HG02885 (cell line): ENCODE data around the gene LUM.
"Not testable (repeated sequence)": the region's sequence is repeated elsewhere in the genome, so short reads cannot be mapped to it uniquely, and the experiment has no call there.

Experiments
- ATAC-seq: cut with Tn5 transposase; IDR thresholded peaks from one replicate; pipeline ENCODE4 v1.9.1; 2021; ENCODE audit warnings: mild to moderate bottlenecking; ENCODE audit not compliant: unreplicated experiment, poor library complexity

The LUM gene

GRCh38 chr12:91110311-91110924 is 876 bp downstream of the LUM start:
- ATAC-seq = no peak

- ATAC-seq = no peak
Measured at GRCh38 chr12:91109581-91110310, 1.5 kb downstream of the LUM start.

- ATAC-seq = peak; percentile 84
Measured at GRCh38 chr12:91109148-91109564, 2.1 kb downstream of the LUM start.

GRCh38 chr12:91108196-91108755 is 3.0 kb downstream of the LUM start:
- no peak for ATAC-seq

GRCh38 chr12:91106283-91106682 is 5.0 kb downstream of the LUM start:
- ATAC-seq = no peak

GRCh38 chr12:91105807-91106206 is 5.5 kb downstream of the LUM start:
- ATAC-seq = no peak

- peak; percentile 76 for ATAC-seq
Measured at GRCh38 chr12:91104812-91105466, 6.4 kb downstream of the LUM start.

- no peak for ATAC-seq
Measured at GRCh38 chr12:91103624-91104023, 7.7 kb downstream of the LUM start.

GRCh38 chr12:91103101-91103500 is 8.2 kb downstream of the LUM start:
- ATAC-seq = no peak

- ATAC-seq = no peak
Measured at GRCh38 chr12:91100906-91101305, 10.4 kb downstream of the LUM start.

GRCh38 chr12:91099836-91100235 is 11.5 kb downstream of the LUM start:
- ATAC-seq = no peak

- no peak for ATAC-seq
Measured at GRCh38 chr12:91099341-91099740, 12.0 kb downstream of the LUM start.

- no peak for ATAC-seq
Measured at GRCh38 chr12:91098941-91099340, 12.4 kb downstream of the LUM start.

- no peak for ATAC-seq
Measured at GRCh38 chr12:91098461-91098860, 12.8 kb downstream of the LUM start.

GRCh38 chr12:91094957-91095356 is 16.3 kb downstream of the LUM start:
- ATAC-seq = no peak

- ATAC-seq = no peak
Measured at GRCh38 chr12:91094032-91094662, 17.1 kb downstream of the LUM start.

GRCh38 chr12:91093341-91093740 is 18.0 kb downstream of the LUM start:
- no peak for ATAC-seq

GRCh38 chr12:91091916-91092715 is 19.2 kb downstream of the LUM start:
- ATAC-seq = no peak

GRCh38 chr12:91089953-91090352 is 21.3 kb downstream of the LUM start:
- not testable (repeated sequence) for ATAC-seq

GRCh38 chr12:91080041-91080440 is 31.3 kb downstream of the LUM start:
- ATAC-seq = no peak
